LNCAP (cell line): ENCODE data around the gene RAMP3.

Source experiments
- CTCF ChIP-seq: fragments of 450-650 bp; IDR thresholded peaks from 2 replicates; pipeline ENCODE4 v1.5.1; 2017; ENCODE audit warnings: mild to moderate bottlenecking

RAMP3 gene

GRCh38 chr7:45198986-45199385 is 41.4 kb downstream of the RAMP3 start:
- TF ChIP-seq CTCF: no peak

- no peak for TF ChIP-seq CTCF
These were observed 41.9 kb downstream of the RAMP3 start for GRCh38 chr7:45199506-45199905.

GRCh38 chr7:45202625-45203024 is 45.0 kb downstream of the RAMP3 start:
- no peak for TF ChIP-seq CTCF

GRCh38 chr7:45203036-45203435 is 45.4 kb downstream of the RAMP3 start:
- no peak for TF ChIP-seq CTCF

- TF ChIP-seq CTCF: no peak
These were observed 45.9 kb downstream of the RAMP3 start for GRCh38 chr7:45203459-45203858.

GRCh38 chr7:45203936-45204445 is 46.4 kb downstream of the RAMP3 start:
- no peak for TF ChIP-seq CTCF

- no peak for TF ChIP-seq CTCF
These were observed 53.5 kb downstream of the RAMP3 start for GRCh38 chr7:45211066-45211465.

- TF ChIP-seq CTCF: no peak
These were observed 54.4 kb downstream of the RAMP3 start for GRCh38 chr7:45211958-45212357.
